ENCODE data around the gene MADD. TPM values are rescaled to one million over a fixed set of nuclear protein-coding genes. Genes with fewer than 3 reads are reported as not detected.
A peak's percentile ranks its signal among the peaks of the same experiment; 100 is the strongest.

The MADD gene
- total RNA-seq, 4 donors from 2014 or later: 47.8 to 83.2 (median 72.9) TPM

DNA sequence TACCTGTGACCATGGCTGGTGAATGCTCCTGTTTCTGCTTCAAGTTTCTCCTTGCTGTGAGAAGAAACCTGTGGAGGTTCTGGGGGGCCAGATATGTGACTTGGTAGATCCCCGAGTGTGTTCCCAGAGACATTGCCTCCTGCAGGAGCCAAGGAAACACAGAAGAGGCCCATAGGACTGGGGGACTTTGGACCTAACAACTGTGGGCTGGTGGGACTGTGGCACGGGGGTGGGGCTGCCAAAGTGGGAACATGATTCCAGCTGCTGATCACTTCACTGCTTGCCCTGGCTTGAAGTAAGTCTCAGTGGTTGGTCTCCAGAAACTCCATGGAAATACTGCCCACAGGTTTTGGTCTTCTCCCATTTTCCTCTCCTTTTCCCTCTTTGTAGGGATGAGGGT lies 16.3 kb upstream of the MADD start:
- H3K4me3 ChIP-seq: no peak overlapping the region
- H3K27me3 ChIP-seq: no peaks in the 10 kb centered on the region
- H3K4me1 ChIP-seq: peaks cover 3 to 62% (median 9%) of the 10 kb centered on the region in 4 donors
- H3K36me3 ChIP-seq: no peaks in the 10 kb centered on the region
- peak overlapping the region; percentile 55 to 93 (median 69) for H3K27ac ChIP-seq
- TF ChIP-seq, protein P1, sequence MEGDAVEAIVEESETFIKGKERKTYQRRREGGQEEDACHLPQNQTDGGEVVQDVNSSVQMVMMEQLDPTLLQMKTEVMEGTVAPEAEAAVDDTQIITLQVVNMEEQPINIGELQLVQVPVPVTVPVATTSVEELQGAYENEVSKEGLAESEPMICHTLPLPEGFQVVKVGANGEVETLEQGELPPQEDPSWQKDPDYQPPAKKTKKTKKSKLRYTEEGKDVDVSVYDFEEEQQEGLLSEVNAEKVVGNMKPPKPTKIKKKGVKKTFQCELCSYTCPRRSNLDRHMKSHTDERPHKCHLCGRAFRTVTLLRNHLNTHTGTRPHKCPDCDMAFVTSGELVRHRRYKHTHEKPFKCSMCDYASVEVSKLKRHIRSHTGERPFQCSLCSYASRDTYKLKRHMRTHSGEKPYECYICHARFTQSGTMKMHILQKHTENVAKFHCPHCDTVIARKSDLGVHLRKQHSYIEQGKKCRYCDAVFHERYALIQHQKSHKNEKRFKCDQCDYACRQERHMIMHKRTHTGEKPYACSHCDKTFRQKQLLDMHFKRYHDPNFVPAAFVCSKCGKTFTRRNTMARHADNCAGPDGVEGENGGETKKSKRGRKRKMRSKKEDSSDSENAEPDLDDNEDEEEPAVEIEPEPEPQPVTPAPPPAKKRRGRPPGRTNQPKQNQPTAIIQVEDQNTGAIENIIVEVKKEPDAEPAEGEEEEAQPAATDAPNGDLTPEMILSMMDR (IDR thresholded peaks at IDR 0.05): no peak
- TF ChIP-seq POLR2A (IDR thresholded peaks at IDR 0.05): no peak
- H3K9me3 ChIP-seq: no peaks in the 10 kb centered on the region
- peak in 1 of 3 donors; percentile 60 for DNase-seq

DNA sequence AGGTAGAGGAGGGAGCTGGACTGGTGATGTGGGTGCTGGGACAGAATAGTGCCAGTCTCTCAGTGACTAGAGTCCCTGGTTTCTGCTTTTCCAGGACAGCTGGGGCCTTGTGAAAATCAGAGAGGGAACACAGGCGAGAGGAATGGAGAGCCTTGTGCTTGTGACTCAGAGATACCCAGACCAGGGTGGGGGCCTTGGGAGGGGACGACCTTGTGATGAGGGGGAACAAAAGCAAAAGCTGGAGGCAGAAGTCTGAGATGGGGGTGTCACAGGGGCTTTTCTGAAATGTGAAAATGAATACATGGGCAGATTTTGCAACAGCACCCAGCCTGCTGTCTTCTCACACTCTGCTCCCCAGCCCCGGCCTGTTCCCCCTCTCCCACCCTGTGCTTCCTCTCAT lies 15.5 kb upstream of the MADD start:
- Histone ChIP-seq H3K27me3 (no peaks in the 10 kb centered on the region), H3K36me3 (no peaks in the 10 kb centered on the region), H3K4me3 (peak overlapping the region in 2 of 4 donors; percentile 23 to 50), H3K4me1 (peaks cover 2 to 68% (median 8%) of the 10 kb centered on the region in 4 donors), H3K27ac (peak overlapping the region; percentile 55 to 93 (median 69)), H3K9me3 (no peaks in the 10 kb centered on the region)
- no peak for DNase-seq
- no peak for TF ChIP-seq POLR2A (IDR thresholded peaks at IDR 0.05)
- TF ChIP-seq, protein P1 (IDR thresholded peaks at IDR 0.05): no peak

DNA sequence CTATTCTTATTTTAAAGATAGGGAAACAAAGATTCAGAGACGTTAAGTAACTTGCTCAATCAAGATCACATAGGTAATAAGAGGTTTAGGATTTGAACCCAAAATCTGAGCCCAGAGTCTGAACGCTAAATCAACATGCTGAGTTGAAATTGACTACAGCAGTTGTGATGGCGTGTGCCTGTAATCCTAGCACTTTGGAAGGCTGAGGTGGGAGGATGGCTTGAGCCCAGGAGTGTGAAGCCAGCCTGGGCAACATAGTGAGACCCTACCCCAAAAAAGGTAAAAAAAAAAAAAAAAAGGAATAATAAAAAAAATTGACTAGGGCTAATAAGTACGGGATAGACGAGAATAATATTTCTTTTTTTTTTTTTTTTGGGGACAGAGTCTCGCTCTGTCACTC lies 13.6 kb upstream of the MADD start:
- Histone ChIP-seq H3K27ac (peak overlapping the region in 1 of 4 donors; percentile 35), H3K4me1 (peaks cover 0 to 67% (median 8%) of the 10 kb centered on the region in 4 donors), H3K4me3 (no peak overlapping the region), H3K27me3 (no peaks in the 10 kb centered on the region), H3K9me3 (no peaks in the 10 kb centered on the region), H3K36me3 (no peaks in the 10 kb centered on the region)
- TF ChIP-seq, protein P1 (IDR thresholded peaks at IDR 0.05): no peak
- TF ChIP-seq POLR2A (IDR thresholded peaks at IDR 0.05): no peak
- DNase-seq: no peak

DNA sequence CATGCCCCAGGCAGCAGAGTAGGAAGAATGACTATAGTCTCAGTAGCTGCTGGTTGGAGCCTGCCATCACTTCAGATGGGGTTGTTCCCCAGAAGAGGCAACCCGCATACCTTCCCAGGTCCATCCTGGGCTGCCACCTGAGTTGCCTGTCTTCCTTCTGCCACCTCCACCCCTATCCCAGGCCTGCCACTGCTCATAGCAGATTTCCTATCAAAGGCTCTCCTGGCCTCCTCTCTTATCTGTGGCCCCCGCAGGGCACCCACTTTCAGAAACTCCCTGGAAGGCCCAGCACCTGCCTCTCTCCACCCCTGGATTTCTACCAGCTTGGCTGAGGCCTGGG lies 12.8 kb upstream of the MADD start:
- H3K4me1 ChIP-seq: peaks cover 0 to 67% (median 8%) of the 10 kb centered on the region in 4 donors
- peak overlapping the region; percentile 20 to 81 (median 68) for H3K27ac ChIP-seq
- TF ChIP-seq, protein P1 (IDR thresholded peaks at IDR 0.05): no peak
- no peak for TF ChIP-seq POLR2A (IDR thresholded peaks at IDR 0.05)
- no peak for DNase-seq
- H3K9me3 ChIP-seq: no peaks in the 10 kb centered on the region
- no peaks in the 10 kb centered on the region for H3K27me3 ChIP-seq
- H3K4me3 ChIP-seq: peak overlapping the region in 3 of 4 donors; percentile 31 to 58 (median 57)
- no peaks in the 10 kb centered on the region for H3K36me3 ChIP-seq

DNA sequence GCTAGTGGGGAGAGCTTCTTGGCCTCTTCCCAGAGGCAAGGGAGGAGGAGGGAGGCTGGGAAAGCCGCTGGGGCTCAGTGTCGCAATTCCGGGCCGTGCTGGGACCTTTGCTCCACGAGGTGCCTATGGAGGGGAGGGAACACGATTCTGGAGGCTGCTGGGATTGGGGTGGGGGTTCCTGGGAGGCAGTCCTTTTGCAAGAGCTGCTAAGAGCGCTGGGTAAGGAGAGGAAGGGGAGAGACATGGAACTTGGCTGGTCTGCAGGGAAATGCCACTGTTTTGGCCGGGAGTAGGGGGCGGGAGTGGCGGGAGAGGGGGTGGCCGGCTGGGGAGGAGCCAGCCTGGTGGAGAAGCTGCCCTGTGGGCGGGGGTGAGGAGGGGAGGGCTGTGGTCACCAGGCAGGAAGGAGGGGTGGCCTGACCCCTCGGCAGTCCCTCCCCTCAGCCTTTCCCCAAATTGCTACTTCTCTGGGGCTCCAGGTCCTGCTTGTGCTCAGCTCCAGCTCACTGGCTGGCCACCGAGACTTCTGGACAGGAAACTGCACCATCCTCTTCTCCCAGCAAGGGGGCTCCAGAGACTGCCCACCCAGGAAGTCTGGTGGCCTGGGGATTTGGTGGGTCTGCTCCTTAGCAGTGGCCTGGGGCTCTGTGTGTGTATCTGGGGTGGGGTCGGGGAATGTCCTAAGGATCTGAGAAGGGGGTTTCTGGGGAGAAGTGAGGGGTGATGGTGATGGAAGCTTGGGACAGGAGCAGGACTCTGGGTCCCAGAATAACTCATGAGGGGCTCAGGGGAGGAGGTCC lies 12.2 kb upstream of the MADD start, which contains the start of gene NR1H3:
NR1H3 (plus strand) TSS at position 480 of the 800 bp plus-strand sequence. CDS start 1,221 bp downstream, outside the sequence.
- H3K9me3 ChIP-seq: no peaks in the 10 kb centered on the region
- no peaks in the 10 kb centered on the region for H3K27me3 ChIP-seq
- H3K4me1 ChIP-seq: peaks cover 0 to 67% (median 8%) of the 10 kb centered on the region in 4 donors
- peak in 2 of 3 donors; percentile 85 to 86 for DNase-seq
- no peaks in the 10 kb centered on the region for H3K36me3 ChIP-seq
- H3K4me3 ChIP-seq: peak within 1 kb of the TSS in 3 of 4 donors; percentile 31 to 58 (median 57)
- H3K27ac ChIP-seq: peak within 1 kb of the TSS; percentile 20 to 81 (median 68)
- no peak for TF ChIP-seq POLR2A (IDR thresholded peaks at IDR 0.05)
- TF ChIP-seq, protein P1 (IDR thresholded peaks at IDR 0.05): peak in 4 of 6 experiments; percentile 46 to 70 (median 56)
